CD4-positive, alpha-beta T cell treated with Interleukin-6 at 100 ng/mL for 8 hours (primary cell): ENCODE results near the gene RIMKLB.
"Not testable (repeated sequence)": the region's sequence is repeated elsewhere in the genome, so short reads cannot be mapped to it uniquely, and the experiment has no call there.

Source experiments
- DNase-seq: peaks from one replicate; pipeline ENCODE4 v3.0.0-alpha.2; 2020; ENCODE audit warnings: mixed read lengths, low spot score

RIMKLB gene

DNA sequence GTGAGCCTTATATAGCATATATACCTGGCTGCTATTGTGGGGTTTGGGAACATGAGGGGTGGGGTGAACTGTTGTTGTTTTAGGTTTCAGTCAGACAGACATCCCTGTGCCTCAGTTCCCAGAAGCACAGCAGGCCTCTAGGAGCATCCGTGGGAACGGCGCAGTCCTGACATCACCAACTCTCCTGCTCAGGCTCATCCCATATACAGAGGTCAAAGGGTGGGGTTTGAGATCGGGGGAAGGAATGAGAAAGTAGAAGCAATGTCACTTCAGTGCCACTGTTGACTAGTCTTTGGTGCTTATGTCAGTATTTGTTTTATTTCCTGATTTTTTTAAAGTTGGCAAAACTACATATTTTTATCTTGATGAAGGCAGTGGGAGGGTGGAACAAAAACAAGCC lies 81.5 kb downstream of the RIMKLB start:
- DNase-seq, result no peak

- DNase-seq, result no peak
Observed at GRCh38 chr12:8779862-8780261, 82.1 kb downstream of the RIMKLB start.

DNA sequence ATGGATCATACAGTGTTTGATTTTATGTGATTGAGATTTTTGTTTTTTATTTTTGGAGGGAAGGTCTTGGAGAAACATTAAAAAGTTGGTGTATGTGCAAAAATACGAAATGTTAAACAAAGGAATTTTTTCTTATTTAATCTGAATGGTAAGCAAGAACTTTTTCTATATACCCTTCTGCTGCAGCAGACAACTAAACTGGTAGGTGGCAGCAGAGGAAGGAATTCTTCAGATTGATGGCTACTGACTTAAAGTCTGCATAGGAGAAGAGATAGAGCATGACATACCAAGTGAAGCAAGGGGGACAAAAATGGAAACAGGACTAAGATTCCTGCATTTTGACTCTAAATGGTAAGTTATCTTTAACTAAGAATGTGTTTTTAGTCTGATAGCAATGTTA lies 82.6 kb downstream of the RIMKLB start:
- DNase-seq, result no peak

DNA sequence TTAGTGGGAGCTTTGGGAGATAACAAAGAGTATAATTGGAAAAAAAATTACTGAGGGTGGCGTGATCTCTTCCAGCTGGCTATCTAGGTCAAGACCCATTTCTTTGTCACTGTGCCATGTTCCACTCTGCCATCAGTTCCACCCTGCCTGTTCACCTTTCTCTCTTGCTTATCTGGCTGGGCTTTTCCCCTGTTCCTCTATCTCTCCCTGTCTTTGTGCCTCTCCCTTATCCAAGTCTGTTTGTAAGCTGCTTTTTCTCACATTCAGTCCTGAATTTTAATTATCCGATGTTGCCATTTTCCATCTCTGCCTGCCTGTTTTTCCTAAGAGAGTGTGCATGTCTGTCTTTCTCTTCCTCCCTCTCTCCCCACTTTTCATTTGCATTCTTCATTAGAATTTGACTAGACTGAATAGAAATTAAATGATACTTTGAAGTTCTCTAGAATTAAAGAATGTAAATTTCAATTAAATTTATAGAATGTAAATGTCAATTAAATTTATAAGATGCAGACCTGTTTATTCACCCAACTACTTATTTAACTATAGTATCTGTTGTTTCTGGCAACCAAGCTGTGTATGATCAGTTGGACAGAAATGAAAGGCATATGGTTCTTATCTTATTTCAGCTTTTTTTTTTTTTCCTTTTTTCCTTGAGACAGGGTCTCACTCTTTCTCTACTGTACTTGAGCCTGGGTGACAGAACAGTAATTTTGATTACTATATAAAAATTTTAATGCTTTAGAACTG lies 83.8 kb downstream of the RIMKLB start:
- DNase-seq, result no peak

DNA sequence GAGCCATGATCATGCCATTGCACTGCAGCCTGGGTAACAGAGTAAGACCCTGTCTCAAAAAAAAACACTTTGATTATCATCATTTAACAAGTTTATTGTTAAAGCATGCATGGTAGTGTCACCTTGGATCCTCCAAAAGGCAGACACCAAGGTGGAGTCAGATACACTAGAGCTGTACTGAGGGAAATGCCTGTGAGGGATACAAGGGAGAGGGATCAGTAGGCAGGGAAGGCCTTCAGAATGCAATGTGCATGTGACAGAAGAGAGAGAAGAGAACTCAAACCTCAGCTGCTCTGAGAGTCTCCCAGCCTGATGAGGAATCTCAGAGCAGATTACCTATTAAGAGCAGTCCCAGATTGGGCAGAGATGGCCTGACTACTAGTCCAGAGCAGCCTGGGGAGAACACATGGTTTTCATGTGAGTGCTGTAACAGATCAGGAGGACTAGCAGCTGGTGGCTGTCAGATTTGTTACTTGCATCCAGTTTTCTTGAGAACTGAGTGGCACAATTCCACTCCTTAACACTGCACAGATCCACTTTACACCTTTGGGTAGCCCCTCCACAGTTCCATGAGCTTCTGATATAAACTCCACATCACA lies 86.6 kb downstream of the RIMKLB start:
- no peak for DNase-seq

GRCh38 chr12:8785499-8785898 lies 87.7 kb downstream of the RIMKLB start:
- no peak for DNase-seq

DNA sequence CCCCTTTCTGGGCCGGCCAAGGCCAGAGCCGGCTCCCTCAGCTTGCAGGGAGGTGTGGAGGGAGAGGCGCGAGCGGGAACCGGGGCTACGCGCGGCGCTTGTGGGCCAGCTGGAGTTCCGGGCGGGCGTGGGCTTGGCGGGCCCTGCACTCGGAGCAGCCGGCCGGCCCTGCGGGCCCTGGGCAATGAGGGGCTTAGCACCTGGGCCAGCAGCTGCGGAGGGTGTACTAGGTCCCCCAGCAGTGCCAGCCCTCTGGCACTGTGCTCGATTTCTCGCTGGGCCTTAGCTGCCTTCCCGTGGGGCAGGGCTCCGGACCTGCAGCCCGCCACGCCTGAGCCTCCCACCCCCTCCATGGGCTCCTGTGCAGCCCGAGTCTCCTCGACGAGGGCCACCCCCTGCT lies 89.4 kb downstream of the RIMKLB start:
- DNase-seq, result not testable (repeated sequence)

- DNase-seq, result not testable (repeated sequence)
Observed at GRCh38 chr12:8788706-8789105, 90.9 kb downstream of the RIMKLB start.

DNA sequence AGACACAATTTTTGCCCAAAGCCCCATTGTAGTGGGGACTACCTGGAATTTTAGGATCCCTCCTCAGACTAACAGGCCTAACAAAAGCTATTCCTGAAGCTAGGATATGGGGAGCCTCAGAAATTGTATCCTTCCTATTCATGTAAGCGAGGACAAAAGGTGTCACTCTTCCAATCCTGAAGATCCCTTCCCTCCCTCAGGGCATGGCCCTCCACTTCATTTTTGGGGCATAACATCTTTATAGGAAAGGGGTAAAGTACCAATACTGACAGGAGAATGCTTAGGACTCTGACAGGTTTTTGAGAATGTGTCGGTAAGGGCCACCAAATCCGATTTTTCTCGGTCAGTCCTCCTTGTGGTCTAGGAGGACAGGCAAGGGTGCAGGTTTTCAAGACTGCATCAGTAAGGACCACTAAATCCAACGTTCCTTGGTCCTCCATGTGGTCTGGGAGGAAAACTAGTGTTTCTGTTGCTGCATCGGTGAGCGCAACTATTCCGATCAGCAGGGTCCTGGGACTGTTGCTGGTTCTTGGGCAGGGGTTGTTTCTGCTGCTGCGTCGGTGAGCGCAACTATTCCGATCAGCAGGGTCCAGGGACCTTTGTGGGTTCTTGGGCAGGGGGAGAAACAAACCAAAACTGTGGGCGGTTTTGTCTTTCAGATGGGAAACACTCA lies 91.7 kb downstream of the RIMKLB start:
- DNase-seq, result not testable (repeated sequence)

- DNase-seq, result not testable (repeated sequence)
Observed at GRCh38 chr12:8793226-8793625, 95.4 kb downstream of the RIMKLB start.

- DNase-seq, result not testable (repeated sequence)
Observed at GRCh38 chr12:8794611-8795010, 96.8 kb downstream of the RIMKLB start.

DNA sequence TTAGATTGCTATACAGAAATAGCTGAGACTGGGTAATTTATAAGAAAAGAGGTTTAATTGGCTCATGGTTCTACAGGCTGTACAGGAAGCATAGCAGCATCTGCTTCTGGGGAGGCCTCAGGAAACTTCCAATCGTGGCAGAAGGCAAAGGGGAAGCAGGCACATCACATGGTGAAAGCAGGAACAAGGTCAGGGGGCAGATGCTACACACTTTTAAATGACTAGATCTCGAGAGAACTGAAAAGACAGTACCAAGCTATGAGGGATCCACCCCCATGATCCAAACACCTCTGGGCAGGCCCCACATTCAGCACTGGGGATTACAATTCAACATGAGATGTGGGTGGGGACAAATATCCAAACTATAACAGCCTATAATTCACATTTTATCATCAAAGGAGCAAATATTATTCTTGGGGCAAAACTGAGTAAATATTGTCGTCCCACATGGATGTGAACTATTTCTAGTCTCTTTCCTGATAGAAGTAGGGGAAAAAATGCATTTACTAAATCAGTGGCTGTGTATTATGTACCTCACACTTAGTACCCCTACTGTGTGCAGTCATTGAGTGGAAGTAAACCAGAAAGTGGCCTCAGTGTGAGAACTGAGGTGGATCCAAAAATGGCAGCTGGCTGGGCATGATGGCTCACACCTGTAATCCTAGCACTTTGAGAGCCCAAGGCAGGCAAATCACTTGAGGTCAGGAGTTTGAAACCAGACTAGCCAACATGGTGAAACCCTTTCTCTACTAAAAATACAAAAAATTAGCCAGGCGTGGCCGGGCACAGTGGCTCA lies 99.2 kb downstream of the RIMKLB start:
- DNase-seq, result no peak

- not testable (repeated sequence) for DNase-seq
Observed at GRCh38 chr12:8801213-8801612, 103.4 kb downstream of the RIMKLB start.

DNA sequence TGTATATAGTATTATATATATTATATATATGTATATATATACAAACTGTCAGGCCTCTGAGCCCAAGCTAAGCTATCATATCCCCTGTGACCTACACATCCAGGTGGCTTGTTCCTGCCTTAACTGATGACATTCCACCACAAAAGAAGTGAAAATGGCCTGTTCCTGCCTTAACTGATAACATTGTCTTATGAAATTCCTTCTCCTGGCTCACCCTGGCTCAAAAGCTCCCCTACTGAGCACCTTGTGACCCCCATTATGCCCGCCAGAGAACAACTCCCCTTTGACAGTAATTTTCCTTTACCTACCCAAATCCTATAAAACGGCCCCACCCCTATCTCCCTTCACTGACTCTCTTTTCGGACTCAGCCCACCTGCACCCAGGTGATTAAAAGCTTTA lies 107.0 kb downstream of the RIMKLB start:
- not testable (repeated sequence) for DNase-seq

DNA sequence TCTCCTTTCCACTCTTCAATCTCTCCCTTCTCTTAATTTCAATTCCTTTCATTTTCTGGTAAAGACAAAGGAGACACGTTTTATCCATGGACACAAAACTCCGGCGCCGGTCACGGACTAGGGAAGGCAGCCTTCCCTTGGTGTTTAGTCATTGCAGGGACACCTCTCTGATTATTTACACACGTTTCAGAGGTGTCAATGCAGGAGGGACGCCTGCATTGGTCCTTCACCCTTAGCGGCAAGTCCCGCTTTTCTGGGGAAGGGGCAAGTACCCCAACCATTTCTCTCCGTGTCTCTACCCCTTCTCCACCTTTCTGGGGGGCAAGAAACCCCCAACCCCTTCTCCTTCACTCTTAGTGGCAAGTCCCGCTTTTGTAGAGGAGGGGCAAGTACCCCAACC lies 107.7 kb downstream of the RIMKLB start:
- not testable (repeated sequence) for DNase-seq

DNA sequence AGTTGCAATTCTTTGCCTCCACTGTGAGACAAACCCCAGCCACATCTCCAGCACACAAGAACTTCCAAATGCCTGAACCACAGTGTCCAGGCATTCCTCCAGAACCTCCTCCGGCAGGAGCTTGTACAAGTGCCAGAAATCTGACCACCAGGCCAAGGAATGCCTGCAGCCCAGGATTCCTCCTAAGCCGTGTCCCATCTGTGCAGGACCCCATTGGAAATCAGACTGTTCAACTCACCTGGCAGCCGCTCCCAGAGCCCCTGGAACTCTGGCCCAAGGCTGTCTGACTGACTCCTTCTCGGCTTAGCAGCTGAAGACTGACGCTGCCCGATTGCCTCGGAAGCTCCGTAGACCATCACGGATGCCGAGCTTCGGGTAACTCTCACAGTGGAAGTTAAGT lies 109.3 kb downstream of the RIMKLB start:
- DNase-seq, result not testable (repeated sequence)

GRCh38 chr12:8810112-8810511 lies 112.3 kb downstream of the RIMKLB start:
- not testable (repeated sequence) for DNase-seq

- DNase-seq, result no peak
Observed at GRCh38 chr12:8813572-8814357, 116.0 kb downstream of the RIMKLB start.

GRCh38 chr12:8816448-8817050 lies 118.8 kb downstream of the RIMKLB start:
- DNase-seq, result no peak

DNA sequence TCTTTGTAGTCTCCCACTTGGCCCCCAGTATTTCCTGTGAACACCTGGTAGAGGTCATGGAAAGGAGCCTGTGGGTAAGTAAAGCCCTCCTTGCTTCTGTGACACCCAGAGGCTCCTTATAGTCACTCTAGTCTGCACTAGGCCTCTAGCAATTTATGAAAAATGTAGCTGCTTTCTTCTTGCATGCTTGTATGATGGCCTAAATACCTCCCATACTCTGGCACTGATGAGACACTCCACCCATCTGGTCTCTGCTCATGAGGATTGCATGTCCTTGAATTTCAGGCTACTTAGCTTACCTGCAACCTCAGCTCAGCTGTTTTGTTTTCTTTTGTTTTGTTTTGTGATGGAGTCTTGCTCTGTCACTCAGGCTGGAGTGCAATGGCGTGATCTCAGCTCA lies 120.1 kb downstream of the RIMKLB start:
- no peak for DNase-seq

- no peak for DNase-seq
Observed at GRCh38 chr12:8818526-8818925, 120.7 kb downstream of the RIMKLB start.
